Smooth muscle cell (in vitro differentiated cells): ENCODE results near the gene CTNNA3. TPM values are rescaled to one million over a fixed set of nuclear protein-coding genes. Genes with fewer than 3 reads are reported as not detected.

Experiments
- DNase-seq: peaks from one replicate; lab custom pipeline; 2025; ENCODE audit not compliant: unreplicated experiment; lab: John Stamatoyannopoulos, UW
- H2AFZ ChIP-seq: fragments of 200-600 bp; sonication (generic); 2 replicates; pipeline ENCODE4 v1.6.0; 2016; ENCODE audit warnings: antibody characterized with exemption, low read depth, mild to moderate bottlenecking
- H3F3A ChIP-seq: fragments of 200-600 bp; sonication (generic); 2 replicates; pipeline ENCODE4 v1.6.0; 2017; ENCODE audit warnings: antibody characterized with exemption, low read depth
- H3K27ac ChIP-seq: fragments of 200-600 bp; sonication (generic); 2 replicates; pipeline ENCODE4 v1.5.1; 2016; ENCODE audit warnings: low read depth, mild to moderate bottlenecking
- H3K27me3 ChIP-seq: fragments of 200-600 bp; sonication (generic); 2 replicates; pipeline ENCODE4 v1.6.1; 2016; ENCODE audit warnings: low read depth, mild to moderate bottlenecking
- H3K36me3 ChIP-seq: fragments of 200-600 bp; sonication (generic); 2 replicates; pipeline ENCODE4 v1.5.1; 2016; ENCODE audit warnings: low read depth
- H3K4me1 ChIP-seq: fragments of 200-600 bp; sonication (generic); 2 replicates; pipeline ENCODE4 v1.5.1; 2016; ENCODE audit warnings: low read depth
- H3K4me2 ChIP-seq: fragments of 200-600 bp; sonication (generic); 2 replicates; pipeline ENCODE4 v1.6.0; 2016; ENCODE audit warnings: mild to moderate bottlenecking
- H3K4me3 ChIP-seq: fragments of 200-600 bp; sonication (generic); 2 replicates; pipeline ENCODE4 v1.5.1; 2016; ENCODE audit warnings: mild to moderate bottlenecking
- H3K79me2 ChIP-seq: fragments of 200-600 bp; sonication (generic); 2 replicates; pipeline ENCODE4 v1.6.0; 2016; ENCODE audit warnings: low read depth, mild to moderate bottlenecking
- H3K9ac ChIP-seq: fragments of 200-600 bp; sonication (generic); 2 replicates; pipeline ENCODE4 v1.6.0; 2016; ENCODE audit warnings: low read depth
- H3K9me3 ChIP-seq: fragments of 200-600 bp; sonication (generic); replicated peaks from 2 replicates; pipeline ENCODE4 v1.5.1; 2016; ENCODE audit warnings: low read depth
- H4K20me1 ChIP-seq: fragments of 200-600 bp; sonication (generic); 2 replicates; pipeline ENCODE4 v1.6.0; 2016; ENCODE audit warnings: low read depth
- WGBS: methylation state at CpG from one replicate; pipeline ENCODE4 v1.1.7; 2016; ENCODE audit warnings: low lambda C conversion rate; 5-methylcytosine and 5-hydroxymethylcytosine counted together
- polyA plus RNA-seq: library from polyadenylated mRNA; unstranded; fragments of >200 nt; fragmentation: Nextera tagmentation; extraction: Ambion mirVana; gene quantifications from 2 replicates; pipeline ENCODE4 v1.2.1, GENCODE V29; 2016
- total RNA-seq: library from RNA; depleted of rRNA; stranded (reverse); fragments of >200 nt; gene quantifications from 2 replicates; pipeline ENCODE4 v1.2.3, GENCODE V29; 2014
- TF ChIP-seq, protein P1 (sequence below): fragments of 200-600 bp; sonication (generic); IDR thresholded peaks from 2 replicates; pipeline ENCODE4 v1.5.1; 2017; ENCODE audit warnings: borderline replicate concordance, mild to moderate bottlenecking, antibody characterized with exemption; ENCODE audit not compliant: insufficient read depth, poor library complexity, severe bottlenecking

CTNNA3 gene
- total and polyA plus RNA-seq, 2 experiments from 2014 or later = 1.3 TPM; not detected in 1

DNA sequence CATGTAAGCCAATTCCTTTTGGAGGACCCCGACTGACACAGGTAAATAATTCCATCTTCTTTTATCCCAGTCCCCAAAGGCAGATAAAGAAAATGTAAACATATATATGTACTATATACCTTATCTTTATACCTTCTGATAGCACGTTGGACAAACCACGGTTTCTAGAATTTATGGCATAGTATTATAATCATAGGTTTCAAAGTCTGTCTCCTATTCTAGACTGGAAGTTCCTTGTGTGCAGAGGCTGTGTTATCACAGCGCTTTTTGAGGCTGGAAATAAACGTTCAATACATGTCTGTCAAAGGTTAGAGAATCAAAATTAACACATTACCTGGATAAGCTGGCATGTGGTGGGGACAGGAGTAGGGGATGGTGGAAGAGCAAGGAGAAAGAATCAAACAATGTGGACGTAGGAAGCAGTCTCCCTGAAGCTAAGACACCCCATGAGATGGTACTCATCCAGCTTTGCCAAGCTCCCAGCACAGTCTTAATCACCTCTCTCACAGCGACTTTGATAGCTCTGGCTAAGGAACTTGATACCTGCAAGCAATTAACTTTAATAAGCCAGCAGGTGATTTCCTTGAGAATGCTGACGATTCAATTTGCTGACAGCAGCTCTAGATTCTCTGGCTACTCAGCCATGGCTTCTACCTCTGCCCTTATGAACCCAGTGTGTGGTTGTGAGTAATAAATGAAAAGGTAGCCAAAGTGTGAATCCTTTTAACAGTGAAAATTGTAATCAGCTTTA is 978.6 kb downstream of the CTNNA3 start:
- no peak overlapping the region for H3K4me2 ChIP-seq
- H2AFZ ChIP-seq = no peak overlapping the region
- no peak overlapping the region for H3K4me3 ChIP-seq
- H3K79me2 ChIP-seq = no peaks in the 10 kb centered on the region
- no peaks in the 10 kb centered on the region for H3K4me1 ChIP-seq
- DNase-seq = no peak
- no peaks in the 10 kb centered on the region for H3K9me3 ChIP-seq
- WGBS = 74% methylated on average over 8 of the region's 8 CpGs
- H3K27me3 ChIP-seq = no peaks in the 10 kb centered on the region
- H4K20me1 ChIP-seq = no peaks in the 10 kb centered on the region
- TF ChIP-seq, protein P1, sequence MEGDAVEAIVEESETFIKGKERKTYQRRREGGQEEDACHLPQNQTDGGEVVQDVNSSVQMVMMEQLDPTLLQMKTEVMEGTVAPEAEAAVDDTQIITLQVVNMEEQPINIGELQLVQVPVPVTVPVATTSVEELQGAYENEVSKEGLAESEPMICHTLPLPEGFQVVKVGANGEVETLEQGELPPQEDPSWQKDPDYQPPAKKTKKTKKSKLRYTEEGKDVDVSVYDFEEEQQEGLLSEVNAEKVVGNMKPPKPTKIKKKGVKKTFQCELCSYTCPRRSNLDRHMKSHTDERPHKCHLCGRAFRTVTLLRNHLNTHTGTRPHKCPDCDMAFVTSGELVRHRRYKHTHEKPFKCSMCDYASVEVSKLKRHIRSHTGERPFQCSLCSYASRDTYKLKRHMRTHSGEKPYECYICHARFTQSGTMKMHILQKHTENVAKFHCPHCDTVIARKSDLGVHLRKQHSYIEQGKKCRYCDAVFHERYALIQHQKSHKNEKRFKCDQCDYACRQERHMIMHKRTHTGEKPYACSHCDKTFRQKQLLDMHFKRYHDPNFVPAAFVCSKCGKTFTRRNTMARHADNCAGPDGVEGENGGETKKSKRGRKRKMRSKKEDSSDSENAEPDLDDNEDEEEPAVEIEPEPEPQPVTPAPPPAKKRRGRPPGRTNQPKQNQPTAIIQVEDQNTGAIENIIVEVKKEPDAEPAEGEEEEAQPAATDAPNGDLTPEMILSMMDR = no peak
- no peaks in the 10 kb centered on the region for H3K36me3 ChIP-seq
- no peak overlapping the region for H3K9ac ChIP-seq
- no peak overlapping the region for H3K27ac ChIP-seq
- H3F3A ChIP-seq = no peaks in the 10 kb centered on the region

DNA sequence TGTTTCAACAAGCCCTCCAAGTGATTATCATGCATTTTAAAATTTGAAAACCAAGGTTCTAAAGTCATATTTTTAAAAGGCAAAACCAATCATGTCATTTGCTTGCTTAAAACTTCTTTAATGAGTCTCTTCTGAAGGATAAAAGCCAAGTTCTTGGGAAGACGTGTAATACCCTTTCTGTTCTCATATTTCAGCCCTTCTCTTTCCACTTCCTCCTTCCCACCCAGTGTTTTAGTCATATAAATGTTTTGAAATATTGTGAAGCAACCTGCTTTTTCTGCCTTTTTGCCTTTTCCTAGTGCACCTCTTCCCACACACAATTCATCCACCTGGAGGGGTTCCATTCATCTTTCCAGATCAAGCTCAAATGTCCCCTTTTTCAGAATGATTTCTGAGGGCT is 981.3 kb downstream of the CTNNA3 start:
- no peaks in the 10 kb centered on the region for H3K4me1 ChIP-seq
- no peak overlapping the region for H2AFZ ChIP-seq
- H3K36me3 ChIP-seq = no peaks in the 10 kb centered on the region
- H3K4me2 ChIP-seq = no peak overlapping the region
- H3K4me3 ChIP-seq = no peak overlapping the region
- H3K27me3 ChIP-seq = no peaks in the 10 kb centered on the region
- no peaks in the 10 kb centered on the region for H3K9me3 ChIP-seq
- no peak for DNase-seq
- H3K9ac ChIP-seq = no peak overlapping the region
- WGBS = 55% methylated on average over 1 of the region's 1 CpG
- H3K27ac ChIP-seq = no peak overlapping the region
- H3F3A ChIP-seq = no peaks in the 10 kb centered on the region
- TF ChIP-seq, protein P1 = no peak
- H3K79me2 ChIP-seq = no peaks in the 10 kb centered on the region
- H4K20me1 ChIP-seq = no peaks in the 10 kb centered on the region

DNA sequence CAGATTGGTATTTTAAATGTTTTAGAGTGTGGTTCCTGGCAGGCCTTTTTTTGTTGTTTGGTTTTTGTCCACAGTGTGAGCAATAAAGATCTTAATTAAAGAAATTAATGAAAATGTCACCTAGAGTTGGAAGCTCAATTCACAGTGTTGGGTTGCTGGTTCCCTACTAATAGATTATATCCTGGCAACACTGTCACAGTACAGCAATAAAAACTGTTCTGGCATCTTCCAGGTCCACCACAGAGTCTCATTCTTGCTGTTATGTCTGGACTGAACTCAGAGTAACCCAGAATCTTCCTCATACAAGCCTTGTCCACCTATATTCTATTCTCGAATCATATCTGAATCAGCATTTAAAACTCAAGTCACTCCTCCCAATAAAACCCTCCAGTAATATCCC is 982.6 kb downstream of the CTNNA3 start:
- WGBS = 96% methylated on average over 1 of the region's 1 CpG
- no peaks in the 10 kb centered on the region for H3K9me3 ChIP-seq
- no peaks in the 10 kb centered on the region for H3K36me3 ChIP-seq
- H3K4me3 ChIP-seq = no peak overlapping the region
- no peaks in the 10 kb centered on the region for H3F3A ChIP-seq
- TF ChIP-seq, protein P1 = no peak
- no peaks in the 10 kb centered on the region for H3K79me2 ChIP-seq
- no peaks in the 10 kb centered on the region for H3K4me1 ChIP-seq
- no peak for DNase-seq
- H3K27me3 ChIP-seq = no peaks in the 10 kb centered on the region
- no peak overlapping the region for H3K4me2 ChIP-seq
- no peak overlapping the region for H3K9ac ChIP-seq
- H2AFZ ChIP-seq = no peak overlapping the region
- no peaks in the 10 kb centered on the region for H4K20me1 ChIP-seq
- no peak overlapping the region for H3K27ac ChIP-seq

DNA sequence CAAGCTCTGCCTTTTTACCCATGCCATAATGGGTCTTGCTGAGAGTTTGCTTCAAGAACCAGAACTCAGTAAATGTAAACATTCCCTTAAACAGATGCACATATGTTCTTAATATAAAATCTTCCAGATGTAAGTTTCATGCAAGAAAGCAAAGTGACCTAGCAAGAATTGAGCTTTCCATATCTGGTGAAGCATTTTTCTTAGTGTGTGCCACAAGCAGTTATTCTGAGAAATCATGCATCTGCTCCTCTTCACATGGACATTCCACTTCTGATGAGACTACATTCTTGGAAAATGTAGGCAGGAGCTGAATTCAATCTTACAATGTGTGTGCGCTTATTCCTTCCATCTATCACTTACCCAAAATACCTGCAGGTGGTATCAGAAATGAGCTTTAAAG is 997.9 kb downstream of the CTNNA3 start:
- Histone ChIP-seq H3K4me2 (no peak overlapping the region), H3K27me3 (no peaks in the 10 kb centered on the region), H4K20me1 (no peaks in the 10 kb centered on the region), H3K4me1 (no peaks in the 10 kb centered on the region), H3K9me3 (no peaks in the 10 kb centered on the region), H3K36me3 (no peaks in the 10 kb centered on the region), H2AFZ (no peak overlapping the region), H3K79me2 (no peaks in the 10 kb centered on the region), H3K4me3 (no peak overlapping the region), H3F3A (no peaks in the 10 kb centered on the region), H3K9ac (no peak overlapping the region), H3K27ac (no peak overlapping the region)
- TF ChIP-seq, protein P1 = no peak
- no peak for DNase-seq
- WGBS = 97% methylated on average over 1 of the region's 1 CpG
